COR-L47 (cell line): ENCODE data around the gene ZNF106.

ENCODE experiments used
- DNase-seq: peaks from one replicate; lab custom pipeline; 2025; lab: John Stamatoyannopoulos, UW

The ZNF106 gene

GRCh38 chr15:42474827-42475226 is 16.1 kb downstream of the ZNF106 start:
- DNase-seq = no peak

GRCh38 chr15:42471002-42471401 is 19.9 kb downstream of the ZNF106 start:
- DNase-seq = no peak

GRCh38 chr15:42465520-42466259 is 25.3 kb downstream of the ZNF106 start:
- DNase-seq = no peak

GRCh38 chr15:42461261-42461660 is 29.7 kb downstream of the ZNF106 start:
- no peak for DNase-seq

- DNase-seq = no peak
Observed at GRCh38 chr15:42457445-42458442, 33.2 kb downstream of the ZNF106 start.

GRCh38 chr15:42456971-42457370 is 34.0 kb downstream of the ZNF106 start:
- DNase-seq = no peak

GRCh38 chr15:42456531-42456930 is 34.4 kb downstream of the ZNF106 start:
- DNase-seq = no peak

- no peak for DNase-seq
Observed at GRCh38 chr15:42453826-42454225, 37.1 kb downstream of the ZNF106 start.

GRCh38 chr15:42450425-42450790 is 40.5 kb downstream of the ZNF106 start:
- no peak for DNase-seq

- no peak for DNase-seq
Observed at GRCh38 chr15:42449770-42450424, 41.0 kb downstream of the ZNF106 start.

- DNase-seq = no peak
Observed at GRCh38 chr15:42448281-42448680, 42.7 kb downstream of the ZNF106 start.

- DNase-seq = no peak
Observed at GRCh38 chr15:42447599-42447998, 43.3 kb downstream of the ZNF106 start.

GRCh38 chr15:42445551-42445950 is 45.4 kb downstream of the ZNF106 start:
- no peak for DNase-seq

- DNase-seq = no peak
Observed at GRCh38 chr15:42444415-42445063, 46.4 kb downstream of the ZNF106 start.

- DNase-seq = no peak
Observed at GRCh38 chr15:42427429-42428223, 63.3 kb downstream of the ZNF106 start.

GRCh38 chr15:42421376-42421775 is 69.6 kb downstream of the ZNF106 start:
- DNase-seq = no peak

- DNase-seq = no peak
Observed at GRCh38 chr15:42419369-42419768, 71.6 kb downstream of the ZNF106 start.

GRCh38 chr15:42413920-42414319 is 77.0 kb downstream of the ZNF106 start:
- no peak for DNase-seq

- DNase-seq = no peak
Observed at GRCh38 chr15:42411884-42412283, 79.1 kb downstream of the ZNF106 start.

GRCh38 chr15:42409011-42409410 is 81.9 kb downstream of the ZNF106 start:
- no peak for DNase-seq

GRCh38 chr15:42408178-42408577 is 82.8 kb downstream of the ZNF106 start:
- DNase-seq = no peak
